Fibroblast of lung (primary cell): ENCODE results near the gene PPP2R1A.

Source experiments
- CTCF ChIP-seq, 2 donors: IDR thresholded peaks in 1 of 2; conservative IDR thresholded peaks in 1 of 2; 1 replicate in 1 of 2; 2 replicates in 1 of 2; pipeline ENCODE4 v1.5.1; 2011 to 2012; ENCODE audit warnings: low read length in 2 of 2, control low read depth in 1 of 2, inconsistent platforms in 1 of 2, low read depth in 1 of 2, mild to moderate bottlenecking in 1 of 2
- EZH2 ChIP-seq: IDR thresholded peaks from 2 replicates; pipeline ENCODE4 v1.5.1; 2012; ENCODE audit warnings: low read length, control low read depth, mild to moderate bottlenecking; ENCODE audit errors: missing control alignments

- TF ChIP-seq CTCF (conservative IDR thresholded peaks at IDR 0.05 in 1 of 2, IDR thresholded peaks at IDR 0.05 in 1 of 2; ENCODE audit: low read depth in 1 of 2, low read length in 2 of 2): no peak
- no peak for TF ChIP-seq EZH2
These were observed 2.4 kb upstream of the PPP2R1A start for GRCh38 chr19:52187407-52187806.
